DMS79 (cell line): ENCODE results near the gene DUSP16.

ENCODE experiments used
- DNase-seq: peaks from one replicate; lab custom pipeline; 2025; lab: John Stamatoyannopoulos, UW

Gene DUSP16

DNA sequence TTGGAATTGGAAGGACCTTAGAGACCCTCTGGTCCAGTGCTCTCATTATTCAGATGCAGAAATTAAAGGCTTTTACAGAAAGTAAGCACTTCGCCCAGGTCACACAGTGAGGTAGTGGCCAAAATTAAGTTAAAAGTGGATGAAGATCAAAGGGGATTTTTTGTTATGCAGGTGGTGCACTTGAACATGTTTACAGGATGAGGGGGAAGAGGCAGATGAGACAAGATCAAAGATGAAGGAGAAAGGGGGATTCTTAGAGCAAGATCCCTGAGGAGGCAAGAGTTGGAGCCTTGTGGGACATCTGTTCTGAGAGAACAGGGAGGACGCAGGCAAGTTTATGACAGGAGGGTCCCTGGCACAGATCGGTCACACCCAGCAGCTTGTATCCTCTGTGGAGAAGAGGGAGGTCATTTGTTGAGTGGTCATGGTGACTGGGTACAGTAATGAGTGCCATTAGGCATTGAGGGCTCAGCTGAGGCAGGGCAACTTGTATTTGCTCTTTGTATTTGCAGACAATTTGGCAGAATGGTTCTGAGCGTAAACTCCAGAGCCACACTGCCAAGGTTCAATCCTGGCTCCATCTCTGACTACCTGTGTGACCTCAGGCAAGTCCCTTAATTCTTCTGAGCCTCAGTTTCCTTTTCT lies 121.8 kb downstream of the DUSP16 start:
- peak; percentile 86 for DNase-seq

DNA sequence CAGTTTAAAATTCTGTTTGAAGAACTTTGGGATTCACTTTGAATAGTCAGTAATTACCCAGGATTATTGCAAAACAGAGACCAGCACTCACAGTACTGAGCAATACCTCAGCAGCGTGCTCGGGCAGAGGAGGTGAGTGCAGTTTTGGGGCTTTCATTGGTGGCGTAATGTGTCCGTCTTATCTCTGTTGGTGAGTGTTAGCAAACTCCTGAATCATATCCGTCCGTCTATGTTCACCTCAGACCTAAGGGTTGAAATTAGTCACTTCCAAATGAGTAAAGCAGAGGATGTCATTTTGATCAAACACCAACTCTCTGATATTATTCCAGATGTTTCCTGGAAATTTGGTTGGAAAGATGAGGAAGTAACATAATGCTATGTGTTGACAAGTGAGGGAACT lies 123.0 kb downstream of the DUSP16 start:
- no peak for DNase-seq

DNA sequence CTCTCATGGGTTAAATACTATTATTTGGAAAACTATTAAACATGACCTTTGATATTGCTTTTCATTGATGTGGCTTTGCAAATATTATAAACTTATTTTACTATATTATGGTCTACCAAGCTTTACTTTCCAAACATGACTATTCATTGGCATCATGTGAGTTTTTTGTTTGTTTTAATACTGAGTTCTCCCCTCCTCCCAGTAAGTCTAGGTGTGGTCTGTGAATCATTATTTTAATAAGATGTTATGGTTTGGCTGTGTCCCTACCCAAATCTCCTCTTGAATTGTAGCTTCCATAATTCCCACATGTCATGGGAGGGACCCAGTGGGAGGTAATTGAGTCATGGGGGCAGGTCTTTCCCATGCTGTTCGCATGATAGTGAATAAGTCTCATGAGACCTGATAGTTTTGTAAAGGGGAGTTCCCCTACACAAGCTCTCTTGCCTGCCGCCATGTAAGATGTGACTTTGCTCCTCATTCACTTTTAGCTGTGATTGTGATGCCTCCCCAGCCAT lies 125.8 kb downstream of the DUSP16 start:
- no peak for DNase-seq

DNA sequence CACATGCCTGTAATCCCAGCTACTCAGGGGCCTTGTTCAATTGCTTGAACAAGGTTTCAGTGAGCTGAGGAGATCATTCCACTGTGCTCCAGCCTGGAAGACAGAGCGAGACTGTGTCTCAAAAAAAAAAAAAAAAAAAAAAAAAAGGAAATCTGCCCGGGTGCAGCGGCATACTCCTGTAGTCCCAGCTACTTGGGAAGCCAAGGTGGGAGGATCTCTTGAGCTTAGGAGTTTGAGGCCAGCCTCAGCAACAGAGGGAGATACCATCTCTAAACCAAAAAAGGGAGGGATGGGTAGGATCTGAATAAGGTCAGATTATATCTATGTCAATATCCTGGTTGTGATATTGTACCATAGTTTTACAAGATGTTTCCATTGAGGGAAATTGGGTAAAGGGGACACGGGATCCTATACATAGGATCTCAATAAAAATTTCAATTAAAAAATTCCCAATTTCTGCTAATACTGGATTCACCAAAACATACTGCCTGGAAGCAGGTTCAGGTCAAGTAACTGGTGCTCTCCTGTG lies 129.4 kb downstream of the DUSP16 start:
- no peak for DNase-seq

DNA sequence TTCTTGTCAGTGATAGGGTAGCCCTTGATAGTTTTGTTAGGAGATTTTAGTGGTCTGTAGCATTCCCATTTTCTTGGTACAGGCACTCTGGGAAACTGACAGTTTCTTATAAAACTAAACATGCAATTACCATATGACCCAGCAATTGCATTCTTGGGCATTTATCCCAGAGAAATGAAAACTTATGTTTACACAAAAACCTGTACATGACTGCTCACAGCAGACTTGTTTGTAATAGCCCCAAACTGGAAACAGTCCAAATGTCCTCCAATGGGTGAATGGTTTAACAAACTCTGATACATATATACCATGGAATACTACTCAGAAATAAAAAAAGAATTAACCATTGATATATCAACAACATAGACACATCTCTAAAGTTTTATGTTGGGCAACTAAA lies 130.3 kb downstream of the DUSP16 start:
- DNase-seq: no peak

DNA sequence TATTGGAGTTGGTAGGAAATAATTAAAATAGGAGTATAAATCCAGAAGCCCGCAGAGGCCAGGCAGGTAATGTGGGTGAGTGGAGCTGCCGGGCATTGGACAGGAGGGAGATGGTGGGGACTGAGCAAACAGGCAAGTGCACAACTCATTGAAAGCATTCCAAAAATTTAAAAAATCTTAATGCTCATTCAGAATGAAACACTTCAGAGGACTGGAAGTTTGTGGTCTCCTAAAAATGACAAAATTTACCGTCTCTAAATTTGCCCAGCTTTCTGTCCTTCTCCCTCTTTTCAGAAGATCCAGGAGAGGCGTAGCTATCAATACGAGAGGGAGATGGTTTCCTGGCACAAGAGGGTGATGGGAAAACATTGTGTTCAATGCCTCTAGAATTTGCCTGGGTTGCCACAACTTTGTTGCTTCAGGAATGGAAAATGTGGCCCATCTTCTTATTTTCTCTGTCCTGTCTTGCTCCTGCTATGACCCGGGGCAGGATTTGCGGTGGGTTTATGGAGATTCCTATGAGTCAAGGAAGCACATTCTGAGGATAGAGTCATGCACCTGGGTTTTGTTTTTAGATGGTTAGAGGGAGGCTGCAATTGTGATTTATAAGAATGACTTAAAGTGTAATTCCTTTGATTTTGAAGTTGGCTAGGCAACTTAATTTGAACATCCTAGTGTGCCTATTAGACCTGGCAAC lies 133.6 kb downstream of the DUSP16 start:
- no peak for DNase-seq

DNA sequence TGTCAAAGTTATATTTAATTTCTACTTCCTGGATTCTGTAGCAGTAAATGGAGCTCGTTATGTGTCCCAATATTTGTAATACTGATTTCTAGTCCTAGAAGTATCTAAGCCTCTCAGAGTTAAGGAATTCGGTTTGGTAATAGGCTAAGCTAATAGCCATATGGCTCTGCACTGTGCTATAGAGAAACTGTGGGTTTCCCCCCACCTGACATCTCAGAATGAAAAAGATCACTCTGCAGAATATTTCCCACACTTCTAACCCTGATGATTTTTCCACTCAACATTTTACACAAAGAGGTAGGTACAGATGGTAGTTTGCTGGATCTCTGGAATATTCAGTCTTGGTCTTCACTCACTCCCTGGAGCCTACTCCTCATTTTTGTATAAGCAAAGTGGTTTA lies 134.6 kb downstream of the DUSP16 start:
- no peak for DNase-seq

DNA sequence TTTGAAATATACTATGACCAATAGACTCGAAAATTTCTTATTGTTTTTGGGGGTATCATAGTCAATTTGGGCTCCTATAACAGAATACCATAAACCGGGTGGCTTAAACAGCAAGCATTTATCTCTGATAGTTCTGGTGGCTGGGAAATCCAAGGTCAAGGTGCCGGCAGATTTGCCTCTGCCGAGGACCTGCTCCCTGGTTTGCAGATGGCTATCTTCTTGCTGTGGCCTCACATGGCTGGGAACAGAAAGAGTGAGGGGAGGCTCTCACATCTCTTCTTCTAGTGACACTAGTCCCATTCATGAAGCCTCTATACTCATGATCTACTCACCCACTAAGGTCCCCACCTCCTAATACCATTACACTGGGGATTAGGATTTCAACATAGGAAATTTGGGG lies 135.1 kb downstream of the DUSP16 start:
- no peak for DNase-seq

DNA sequence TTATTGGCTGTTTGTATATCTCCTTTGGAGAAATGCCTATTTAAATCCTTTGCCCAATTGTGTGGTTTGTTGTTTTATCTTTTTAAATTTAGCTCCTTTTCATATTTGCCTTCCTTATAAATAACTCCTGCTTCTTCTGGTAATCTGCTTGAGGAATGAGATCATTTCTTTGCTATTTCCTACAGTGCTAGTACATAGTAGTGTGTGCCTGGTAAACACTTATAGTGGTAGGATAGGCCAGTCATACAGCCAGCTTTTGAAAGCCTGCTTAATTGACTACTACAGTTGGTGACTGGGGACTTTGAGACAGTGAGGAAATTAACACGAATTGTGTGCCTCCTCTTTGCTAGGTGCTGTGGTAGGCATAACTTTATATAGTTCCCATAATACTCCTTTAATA lies 137.0 kb downstream of the DUSP16 start:
- no peak for DNase-seq

DNA sequence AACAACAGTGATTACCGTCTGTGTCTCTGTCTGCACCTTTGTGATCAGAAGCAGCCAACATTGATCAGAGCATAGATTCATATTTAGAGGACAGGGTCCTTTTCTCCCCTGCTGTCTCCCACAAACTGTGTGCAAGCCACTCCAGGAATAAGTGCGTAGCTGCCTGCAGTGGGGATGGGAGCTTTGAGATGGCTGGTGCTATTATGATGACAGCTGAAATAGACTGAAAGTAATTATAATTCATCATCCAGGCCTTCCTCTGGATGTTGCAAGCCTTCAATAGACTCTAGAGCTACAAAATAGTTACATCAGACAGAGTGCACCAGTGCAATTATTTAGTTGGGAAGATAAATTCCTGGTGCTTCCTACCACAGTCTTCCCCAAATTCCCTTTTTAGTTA lies 137.7 kb downstream of the DUSP16 start:
- DNase-seq: no peak
